ENCODE measurements around the gene CDH13.

Gene CDH13

GRCh38 chr16:83136924-83137323, 510.2 kb downstream of the CDH13 start:
- no peak overlapping the region for H3K27ac ChIP-seq (ENCODE audit: low read depth, low read length)
- H3K9me3 ChIP-seq (ENCODE audit: control insufficient read depth, insufficient read depth, low read length), result no peaks in the 10 kb centered on the region
- no peaks in the 10 kb centered on the region for H4K20me1 ChIP-seq (ENCODE audit: control insufficient read depth, insufficient read depth, low read depth, low read length)
- H3K4me1 ChIP-seq (ENCODE audit: control insufficient read depth, low read length), result no peaks in the 10 kb centered on the region
- no peak overlapping the region for H3K4me2 ChIP-seq (ENCODE audit: low read length)
- no peaks in the 10 kb centered on the region for H3K27me3 ChIP-seq (ENCODE audit: control insufficient read depth, low read length)
- no peaks in the 10 kb centered on the region for H3K36me3 ChIP-seq (ENCODE audit: control insufficient read depth, low read length)
- no peaks in the 10 kb centered on the region for H3K79me2 ChIP-seq (ENCODE audit: control insufficient read depth, low read length)
- no peaks in the 10 kb centered on the region for H3K9me2 ChIP-seq (replicated peaks; ENCODE audit: control insufficient read depth, low read length)
- no peak overlapping the region for H3K4me3 ChIP-seq (ENCODE audit: low read length)
- H3F3A ChIP-seq (ENCODE audit: control insufficient read depth, insufficient read depth), result no peaks in the 10 kb centered on the region
- TF ChIP-seq EZH2phosphoT487 (IDR thresholded peaks at IDR 0.05; ENCODE audit: borderline replicate concordance, low read length) (no peak), CTCF (IDR thresholded peaks at IDR 0.05; ENCODE audit: low read depth, low read length, poor library complexity, severe bottlenecking) (no peak)

- TF ChIP-seq EZH2phosphoT487 (IDR thresholded peaks at IDR 0.05; ENCODE audit: borderline replicate concordance, low read length), result no peak
- no peak for TF ChIP-seq CTCF (IDR thresholded peaks at IDR 0.05; ENCODE audit: low read depth, low read length, poor library complexity, severe bottlenecking)
- Histone ChIP-seq H3K27ac (ENCODE audit: low read depth, low read length) (no peak overlapping the region), H3K4me3 (ENCODE audit: low read length) (no peak overlapping the region), H3K9me3 (ENCODE audit: control insufficient read depth, insufficient read depth, low read length) (no peaks in the 10 kb centered on the region), H3K9me2 (replicated peaks; ENCODE audit: control insufficient read depth, low read length) (no peaks in the 10 kb centered on the region), H3K4me1 (ENCODE audit: control insufficient read depth, low read length) (no peaks in the 10 kb centered on the region), H3F3A (ENCODE audit: control insufficient read depth, insufficient read depth) (no peaks in the 10 kb centered on the region), H3K36me3 (ENCODE audit: control insufficient read depth, low read length) (no peaks in the 10 kb centered on the region), H4K20me1 (ENCODE audit: control insufficient read depth, insufficient read depth, low read depth, low read length) (no peaks in the 10 kb centered on the region), H3K27me3 (ENCODE audit: control insufficient read depth, low read length) (no peaks in the 10 kb centered on the region), H3K4me2 (ENCODE audit: low read length) (no peak overlapping the region), H3K79me2 (ENCODE audit: control insufficient read depth, low read length) (no peaks in the 10 kb centered on the region)
Measured at GRCh38 chr16:83137326-83137781, 510.6 kb downstream of the CDH13 start.

GRCh38 chr16:83137894-83138293, 511.1 kb downstream of the CDH13 start:
- no peak for TF ChIP-seq CTCF (IDR thresholded peaks at IDR 0.05; ENCODE audit: low read depth, low read length, poor library complexity, severe bottlenecking)
- TF ChIP-seq EZH2phosphoT487 (IDR thresholded peaks at IDR 0.05; ENCODE audit: borderline replicate concordance, low read length), result no peak
- Histone ChIP-seq H3K4me2 (ENCODE audit: low read length) (no peak overlapping the region), H4K20me1 (ENCODE audit: control insufficient read depth, insufficient read depth, low read depth, low read length) (no peaks in the 10 kb centered on the region), H3K27ac (ENCODE audit: low read depth, low read length) (no peak overlapping the region), H3K9me2 (replicated peaks; ENCODE audit: control insufficient read depth, low read length) (no peaks in the 10 kb centered on the region), H3K4me1 (ENCODE audit: control insufficient read depth, low read length) (no peaks in the 10 kb centered on the region), H3F3A (ENCODE audit: control insufficient read depth, insufficient read depth) (no peaks in the 10 kb centered on the region), H3K4me3 (ENCODE audit: low read length) (no peak overlapping the region), H3K9me3 (ENCODE audit: control insufficient read depth, insufficient read depth, low read length) (no peaks in the 10 kb centered on the region), H3K79me2 (ENCODE audit: control insufficient read depth, low read length) (no peaks in the 10 kb centered on the region), H3K36me3 (ENCODE audit: control insufficient read depth, low read length) (no peaks in the 10 kb centered on the region), H3K27me3 (ENCODE audit: control insufficient read depth, low read length) (no peaks in the 10 kb centered on the region)

- Histone ChIP-seq H4K20me1 (ENCODE audit: control insufficient read depth, insufficient read depth, low read depth, low read length) (no peaks in the 10 kb centered on the region), H3F3A (ENCODE audit: control insufficient read depth, insufficient read depth) (no peaks in the 10 kb centered on the region), H3K79me2 (ENCODE audit: control insufficient read depth, low read length) (no peaks in the 10 kb centered on the region), H3K27me3 (ENCODE audit: control insufficient read depth, low read length) (no peaks in the 10 kb centered on the region), H3K9me3 (ENCODE audit: control insufficient read depth, insufficient read depth, low read length) (no peaks in the 10 kb centered on the region), H3K4me2 (ENCODE audit: low read length) (no peak overlapping the region), H3K9me2 (replicated peaks; ENCODE audit: control insufficient read depth, low read length) (no peaks in the 10 kb centered on the region), H3K36me3 (ENCODE audit: control insufficient read depth, low read length) (no peaks in the 10 kb centered on the region), H3K4me3 (ENCODE audit: low read length) (no peak overlapping the region), H3K27ac (ENCODE audit: low read depth, low read length) (no peak overlapping the region), H3K4me1 (ENCODE audit: control insufficient read depth, low read length) (no peaks in the 10 kb centered on the region)
- TF ChIP-seq EZH2phosphoT487 (IDR thresholded peaks at IDR 0.05; ENCODE audit: borderline replicate concordance, low read length) (no peak), CTCF (IDR thresholded peaks at IDR 0.05; ENCODE audit: low read depth, low read length, poor library complexity, severe bottlenecking) (no peak)
Measured at GRCh38 chr16:83138512-83138911, 511.7 kb downstream of the CDH13 start.

Measured in DOHH2 (cell line).